ENCODE measurements around the gene CDC42EP2. TPM values are rescaled to one million over a fixed set of nuclear protein-coding genes. Genes with fewer than 3 reads are reported as not detected.

Gene CDC42EP2
- total RNA-seq, 2 experiments from 2014 or later: 1.7 TPM; not detected in 1

DNA sequence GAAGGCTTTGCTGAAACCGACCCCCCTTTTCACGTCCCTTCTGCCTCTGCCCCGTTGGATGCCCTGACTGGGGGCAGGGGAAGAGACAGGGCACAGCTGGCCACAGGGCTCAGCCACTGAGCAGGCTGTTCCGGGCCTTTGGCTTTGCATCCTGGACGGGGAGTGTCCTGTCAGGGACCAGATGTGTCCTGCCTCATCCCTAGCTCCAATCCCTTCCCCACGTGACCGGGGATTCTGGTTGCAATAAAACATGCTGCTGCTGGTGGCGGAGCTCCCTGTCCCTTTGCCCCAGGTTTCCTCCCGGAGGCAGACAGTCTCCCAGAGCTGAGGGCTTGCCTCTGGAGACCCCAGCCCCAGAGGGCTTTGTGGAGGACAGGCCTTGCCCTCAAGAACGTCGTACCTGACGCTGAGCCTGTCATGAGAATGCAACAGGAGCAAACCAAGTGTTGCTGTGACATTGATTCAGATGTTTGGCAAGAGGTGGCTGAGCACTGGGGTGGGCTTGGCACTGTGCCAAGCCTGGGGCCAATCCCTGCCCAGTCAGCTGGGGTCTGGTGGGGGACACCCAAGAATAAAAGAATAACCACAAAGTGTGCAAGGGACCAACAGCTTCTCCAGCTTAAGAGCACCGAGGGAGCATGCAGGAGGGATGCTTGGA is 7.3 kb downstream of the CDC42EP2 start:
- TF ChIP-seq, protein P1, sequence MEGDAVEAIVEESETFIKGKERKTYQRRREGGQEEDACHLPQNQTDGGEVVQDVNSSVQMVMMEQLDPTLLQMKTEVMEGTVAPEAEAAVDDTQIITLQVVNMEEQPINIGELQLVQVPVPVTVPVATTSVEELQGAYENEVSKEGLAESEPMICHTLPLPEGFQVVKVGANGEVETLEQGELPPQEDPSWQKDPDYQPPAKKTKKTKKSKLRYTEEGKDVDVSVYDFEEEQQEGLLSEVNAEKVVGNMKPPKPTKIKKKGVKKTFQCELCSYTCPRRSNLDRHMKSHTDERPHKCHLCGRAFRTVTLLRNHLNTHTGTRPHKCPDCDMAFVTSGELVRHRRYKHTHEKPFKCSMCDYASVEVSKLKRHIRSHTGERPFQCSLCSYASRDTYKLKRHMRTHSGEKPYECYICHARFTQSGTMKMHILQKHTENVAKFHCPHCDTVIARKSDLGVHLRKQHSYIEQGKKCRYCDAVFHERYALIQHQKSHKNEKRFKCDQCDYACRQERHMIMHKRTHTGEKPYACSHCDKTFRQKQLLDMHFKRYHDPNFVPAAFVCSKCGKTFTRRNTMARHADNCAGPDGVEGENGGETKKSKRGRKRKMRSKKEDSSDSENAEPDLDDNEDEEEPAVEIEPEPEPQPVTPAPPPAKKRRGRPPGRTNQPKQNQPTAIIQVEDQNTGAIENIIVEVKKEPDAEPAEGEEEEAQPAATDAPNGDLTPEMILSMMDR (conservative IDR thresholded peaks at IDR 0.05; ENCODE audit: low read length): no peak
- TF ChIP-seq EZH2phosphoT487 (IDR thresholded peaks at IDR 0.05; ENCODE audit: borderline replicate concordance, low read depth, low read length): no peak
- Histone ChIP-seq H4K20me1 (ENCODE audit: insufficient read depth, low read length) (no peaks in the 10 kb centered on the region), H3K79me2 (ENCODE audit: insufficient read depth, low read depth, low read length) (no peaks in the 10 kb centered on the region), H3K4me2 (ENCODE audit: low read length) (no peak overlapping the region), H3K27ac (ENCODE audit: low read depth, low read length, poor library complexity, severe bottlenecking) (no peak overlapping the region), H3K4me3 (ENCODE audit: low read depth, low read length, poor library complexity, severe bottlenecking) (no peak overlapping the region), H3K9me2 (ENCODE audit: insufficient read depth, low read length) (no peaks in the 10 kb centered on the region), H3K36me3 (ENCODE audit: insufficient read depth, low read length) (no peaks in the 10 kb centered on the region), H2AFZ (ENCODE audit: low read length) (no peak overlapping the region), H3K4me1 (ENCODE audit: insufficient read depth, low read length, poor library complexity, severe bottlenecking) (no peaks in the 10 kb centered on the region), H3K9me3 (ENCODE audit: low read length) (no peaks in the 10 kb centered on the region)
- BruUV-seq (replicated peaks): no TSS peak
- POLR2A ChIA-PET: interaction anchor here (0.6 to 1.6 kb wide), 2 partner anchors 59 to 1987 kb away, joined by 4 read pairs; partner anchors contain the start of gene POLA2
- no peak for DNase-seq (ENCODE audit: low spot score)
- intact Hi-C loops (cut with micrococcal nuclease; ENCODE audit: unreplicated experiment): no loop called here
- CTCF ChIA-PET (ENCODE audit: unreplicated experiment): interaction anchor here (0.6 kb wide), 1 partner anchor 9 kb away, joined by 3 read pairs; no protein-coding TSS in a partner anchor

DNA sequence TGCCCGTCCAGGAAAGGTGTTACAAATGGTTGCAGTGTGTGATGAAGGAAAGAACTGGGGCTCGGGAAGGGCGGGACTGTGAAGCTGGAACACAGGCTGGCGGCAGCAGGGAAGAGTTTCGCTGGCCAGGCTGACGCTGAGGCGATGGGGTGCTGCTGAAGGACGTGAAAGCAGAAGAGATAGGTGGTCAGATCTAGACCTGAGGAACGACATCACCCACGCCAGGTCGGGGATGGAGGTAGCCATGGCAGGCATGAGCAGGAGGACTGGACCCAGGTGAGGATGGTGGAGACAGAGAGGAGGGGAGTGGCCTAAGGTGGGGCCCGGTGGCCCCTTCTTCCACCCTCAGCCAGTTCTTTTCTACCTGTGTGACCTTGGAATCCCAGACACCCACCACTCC is 9.1 kb downstream of the CDC42EP2 start:
- H3K9me3 ChIP-seq (ENCODE audit: low read length): no peaks in the 10 kb centered on the region
- H4K20me1 ChIP-seq (ENCODE audit: insufficient read depth, low read length): no peaks in the 10 kb centered on the region
- no peaks in the 10 kb centered on the region for H3K4me1 ChIP-seq (ENCODE audit: insufficient read depth, low read length, poor library complexity, severe bottlenecking)
- H3K36me3 ChIP-seq (ENCODE audit: insufficient read depth, low read length): no peaks in the 10 kb centered on the region
- no peak overlapping the region for H2AFZ ChIP-seq (ENCODE audit: low read length)
- intact Hi-C loops (cut with micrococcal nuclease; ENCODE audit: unreplicated experiment): no loop called here
- ChIA-PET POLR2A (interaction anchor here (0.7 to 1.6 kb wide), 2 partner anchors 61 to 264 kb away, joined by 4 to 6 read pairs; partner anchors contain the start of gene POLA2), CTCF (ENCODE audit: unreplicated experiment) (no interaction called here)
- H3K4me2 ChIP-seq (ENCODE audit: low read length): no peak overlapping the region
- no peak overlapping the region for H3K4me3 ChIP-seq (ENCODE audit: low read depth, low read length, poor library complexity, severe bottlenecking)
- no TSS peak for BruUV-seq (replicated peaks)
- H3K79me2 ChIP-seq (ENCODE audit: insufficient read depth, low read depth, low read length): no peaks in the 10 kb centered on the region
- no peak for TF ChIP-seq EZH2phosphoT487 (IDR thresholded peaks at IDR 0.05; ENCODE audit: borderline replicate concordance, low read depth, low read length)
- TF ChIP-seq, protein P1 (conservative IDR thresholded peaks at IDR 0.05; ENCODE audit: low read length): no peak
- H3K9me2 ChIP-seq (ENCODE audit: insufficient read depth, low read length): no peaks in the 10 kb centered on the region
- H3K27ac ChIP-seq (ENCODE audit: low read depth, low read length, poor library complexity, severe bottlenecking): no peak overlapping the region
- no peak for DNase-seq (ENCODE audit: low spot score)

DNA sequence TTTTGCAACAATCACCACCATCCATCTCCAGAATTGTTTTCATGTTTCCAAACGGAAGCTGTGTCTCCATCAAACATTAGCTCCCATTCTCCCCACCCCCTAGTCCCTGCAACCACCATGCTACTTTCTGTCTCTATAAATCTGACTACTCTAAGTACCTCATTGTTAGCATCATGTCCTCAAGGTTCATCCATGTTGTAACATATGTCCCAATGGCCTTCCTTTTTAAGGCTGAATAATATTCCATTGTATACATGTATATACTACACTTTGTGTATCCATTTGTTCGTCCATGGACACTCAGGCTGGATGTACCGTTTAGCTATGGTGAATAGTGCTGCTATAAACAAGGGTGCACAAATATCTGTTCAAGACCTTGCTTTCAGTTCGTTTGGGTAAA is 10.8 kb downstream of the CDC42EP2 start:
- no peaks in the 10 kb centered on the region for H3K79me2 ChIP-seq (ENCODE audit: insufficient read depth, low read depth, low read length)
- no peak overlapping the region for H2AFZ ChIP-seq (ENCODE audit: low read length)
- no peak overlapping the region for H3K27ac ChIP-seq (ENCODE audit: low read depth, low read length, poor library complexity, severe bottlenecking)
- intact Hi-C loops (cut with micrococcal nuclease; ENCODE audit: unreplicated experiment): no loop called here
- no peaks in the 10 kb centered on the region for H3K9me2 ChIP-seq (ENCODE audit: insufficient read depth, low read length)
- H3K4me1 ChIP-seq (ENCODE audit: insufficient read depth, low read length, poor library complexity, severe bottlenecking): peaks cover 8% of the 10 kb centered on the region
- TF ChIP-seq, protein P1 (conservative IDR thresholded peaks at IDR 0.05; ENCODE audit: low read length): no peak
- no peak for TF ChIP-seq EZH2phosphoT487 (IDR thresholded peaks at IDR 0.05; ENCODE audit: borderline replicate concordance, low read depth, low read length)
- POLR2A ChIA-PET: no interaction called here
- H3K36me3 ChIP-seq (ENCODE audit: insufficient read depth, low read length): no peaks in the 10 kb centered on the region
- H3K9me3 ChIP-seq (ENCODE audit: low read length): no peaks in the 10 kb centered on the region
- no peak overlapping the region for H3K4me3 ChIP-seq (ENCODE audit: low read depth, low read length, poor library complexity, severe bottlenecking)
- CTCF ChIA-PET (ENCODE audit: unreplicated experiment): no interaction called here
- no peak overlapping the region for H3K4me2 ChIP-seq (ENCODE audit: low read length)
- BruUV-seq (replicated peaks): no TSS peak
- no peaks in the 10 kb centered on the region for H4K20me1 ChIP-seq (ENCODE audit: insufficient read depth, low read length)
- DNase-seq (ENCODE audit: low spot score): no peak

All from OCI-LY7 (cell line).